GM12865 (cell line): ENCODE data around the gene PDE6B.

Experiments used
- DNase-seq: peaks from one replicate; pipeline ENCODE4 v3.0.0; 2010; ENCODE audit warnings: low read depth
- H3K4me3 ChIP-seq: 2 replicates; pipeline ENCODE4 v1.5.1; 2011; ENCODE audit warnings: mild to moderate bottlenecking, low read depth, low read length, control low read depth
- TF ChIP-seq, protein P1 (sequence below): IDR thresholded peaks from 2 replicates; pipeline ENCODE4 v1.5.1; 2011; ENCODE audit warnings: low read length, control low read depth, low read depth, inconsistent platforms; ENCODE audit not compliant: insufficient read depth; ENCODE audit errors: missing control alignments

PDE6B gene

GRCh38 chr4:579543-580175 is 45.7 kb upstream of the PDE6B start:
- TF ChIP-seq, protein P1, sequence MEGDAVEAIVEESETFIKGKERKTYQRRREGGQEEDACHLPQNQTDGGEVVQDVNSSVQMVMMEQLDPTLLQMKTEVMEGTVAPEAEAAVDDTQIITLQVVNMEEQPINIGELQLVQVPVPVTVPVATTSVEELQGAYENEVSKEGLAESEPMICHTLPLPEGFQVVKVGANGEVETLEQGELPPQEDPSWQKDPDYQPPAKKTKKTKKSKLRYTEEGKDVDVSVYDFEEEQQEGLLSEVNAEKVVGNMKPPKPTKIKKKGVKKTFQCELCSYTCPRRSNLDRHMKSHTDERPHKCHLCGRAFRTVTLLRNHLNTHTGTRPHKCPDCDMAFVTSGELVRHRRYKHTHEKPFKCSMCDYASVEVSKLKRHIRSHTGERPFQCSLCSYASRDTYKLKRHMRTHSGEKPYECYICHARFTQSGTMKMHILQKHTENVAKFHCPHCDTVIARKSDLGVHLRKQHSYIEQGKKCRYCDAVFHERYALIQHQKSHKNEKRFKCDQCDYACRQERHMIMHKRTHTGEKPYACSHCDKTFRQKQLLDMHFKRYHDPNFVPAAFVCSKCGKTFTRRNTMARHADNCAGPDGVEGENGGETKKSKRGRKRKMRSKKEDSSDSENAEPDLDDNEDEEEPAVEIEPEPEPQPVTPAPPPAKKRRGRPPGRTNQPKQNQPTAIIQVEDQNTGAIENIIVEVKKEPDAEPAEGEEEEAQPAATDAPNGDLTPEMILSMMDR, result no peak
- no peak for DNase-seq
- no peak overlapping the region for H3K4me3 ChIP-seq

GRCh38 chr4:581181-581580 is 44.2 kb upstream of the PDE6B start:
- H3K4me3 ChIP-seq, result no peak overlapping the region
- no peak for DNase-seq
- TF ChIP-seq, protein P1, result no peak

GRCh38 chr4:581753-582361 is 43.5 kb upstream of the PDE6B start:
- DNase-seq, result no peak
- TF ChIP-seq, protein P1, result no peak
- H3K4me3 ChIP-seq, result no peak overlapping the region

GRCh38 chr4:583820-584219 is 41.6 kb upstream of the PDE6B start:
- no peak for DNase-seq
- no peak overlapping the region for H3K4me3 ChIP-seq
- TF ChIP-seq, protein P1, result no peak

GRCh38 chr4:587671-588350 is 37.6 kb upstream of the PDE6B start:
- no peak for DNase-seq
- no peak overlapping the region for H3K4me3 ChIP-seq
- TF ChIP-seq, protein P1, result no peak

DNA sequence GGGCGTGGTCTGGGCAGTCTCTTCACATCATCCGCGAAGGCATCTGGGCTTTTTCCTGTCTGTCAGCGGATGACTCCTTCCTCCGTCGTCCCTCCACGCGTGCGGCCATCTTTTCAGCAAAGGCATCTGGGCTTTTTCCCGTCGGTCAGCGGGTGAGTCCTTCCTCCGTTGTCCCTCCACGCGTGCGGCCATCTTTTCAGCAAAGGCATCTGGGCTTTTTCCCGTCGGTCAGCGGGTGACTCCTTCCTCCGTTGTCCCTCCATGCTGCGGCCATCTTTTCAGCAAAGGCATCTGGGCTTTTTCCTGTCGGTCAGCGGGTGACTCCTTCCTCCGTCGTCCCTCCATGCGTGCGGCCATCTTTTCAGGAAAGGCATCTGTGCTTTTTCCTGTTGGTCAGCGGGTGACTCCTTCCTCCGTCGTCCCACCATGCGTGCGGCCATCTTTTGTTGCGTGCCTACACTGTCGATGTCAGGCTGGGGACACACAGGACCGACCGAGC is 37.0 kb upstream of the PDE6B start:
- H3K4me3 ChIP-seq, result no peak overlapping the region
- no peak for DNase-seq
- TF ChIP-seq, protein P1, result no peak
